Measurements from ENCODE around the gene IER5L.
A peak's percentile ranks its signal among the peaks of the same experiment; 100 is the strongest.
"Not testable (repeated sequence)": the region's sequence is repeated elsewhere in the genome, so short reads cannot be mapped to it uniquely, and the experiment has no call there.

Gene IER5L

GRCh38 chr9:129178568-129179382, 714 bp upstream of the IER5L start:
- DNase-seq: peak; percentile 93

DNA sequence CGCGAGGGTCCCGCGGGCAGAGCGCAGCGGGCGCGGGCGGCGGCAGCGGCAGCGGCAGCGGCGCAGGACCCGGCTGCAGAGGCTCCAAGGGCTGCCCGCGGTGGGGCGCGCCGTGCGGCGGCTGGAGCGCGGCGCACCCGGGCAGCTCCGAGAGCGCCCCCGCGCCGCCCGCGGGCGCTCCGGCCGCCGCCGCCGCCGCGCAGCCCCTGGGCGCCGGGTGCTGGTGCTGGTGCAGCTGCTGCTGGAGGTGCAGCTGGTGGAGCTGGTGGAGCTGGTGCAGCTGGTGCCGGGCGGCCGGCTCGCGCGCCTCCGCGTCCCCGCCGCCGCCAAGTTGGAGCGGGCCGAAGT, 644 bp downstream of the IER5L start:
- no peak for DNase-seq

- no peak for DNase-seq
These were observed 1.2 kb downstream of the IER5L start for GRCh38 chr9:129176701-129177442.

DNA sequence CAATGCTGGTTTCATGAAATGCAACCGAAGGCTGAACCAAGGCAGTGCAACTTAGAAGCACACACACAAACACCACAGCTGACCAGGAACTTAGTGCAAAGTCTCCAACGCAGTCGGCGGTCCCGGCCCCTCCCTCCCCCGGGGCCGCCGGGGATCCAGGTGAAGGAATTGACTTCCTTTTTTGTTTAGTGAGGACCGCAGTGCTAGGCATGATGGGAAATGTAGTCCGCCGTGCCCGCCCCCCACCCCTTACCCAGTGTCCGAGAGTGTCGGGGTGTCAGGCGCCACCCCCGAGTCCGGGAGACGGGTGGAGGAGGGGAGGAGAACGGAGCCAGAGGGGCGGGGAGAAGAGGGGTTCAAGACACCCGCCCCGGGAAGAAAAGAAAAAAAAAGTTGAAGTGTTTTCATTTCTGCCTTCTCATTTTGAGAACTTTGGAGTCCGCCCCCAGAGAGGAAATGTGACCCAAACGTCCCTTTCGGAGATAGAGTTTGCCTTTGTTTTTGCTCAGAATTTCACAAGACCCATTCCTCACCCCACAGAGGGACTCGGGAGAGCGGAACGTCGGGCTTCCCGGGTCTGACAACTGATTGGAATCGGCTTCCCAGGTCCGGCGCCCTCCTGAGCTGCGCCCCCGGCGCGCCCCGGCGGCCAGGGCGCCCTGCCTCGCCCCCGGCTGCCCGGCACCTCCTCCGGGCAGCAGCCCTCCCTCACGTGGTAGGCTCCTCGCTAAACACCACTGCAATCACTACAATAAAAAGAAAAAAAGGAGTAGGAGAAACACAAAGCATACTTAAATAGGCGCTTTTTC, 2.0 kb downstream of the IER5L start:
- peak; percentile 82 for DNase-seq

DNA sequence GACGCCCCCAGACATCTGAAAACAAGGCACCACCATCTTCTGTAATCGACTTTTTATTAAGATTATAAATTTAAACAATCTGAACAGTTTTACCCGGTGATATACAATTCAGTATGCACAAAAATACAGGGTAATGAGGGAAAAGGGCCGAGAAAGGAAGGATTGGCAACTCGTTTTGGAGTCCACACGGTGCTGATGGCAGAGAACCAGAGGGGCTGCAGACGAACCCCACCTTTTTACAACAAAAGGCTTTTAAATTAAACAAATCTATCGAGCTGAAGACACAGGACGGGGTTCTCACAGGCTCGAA, 2.6 kb downstream of the IER5L start:
- DNase-seq: peak; percentile 41

DNA sequence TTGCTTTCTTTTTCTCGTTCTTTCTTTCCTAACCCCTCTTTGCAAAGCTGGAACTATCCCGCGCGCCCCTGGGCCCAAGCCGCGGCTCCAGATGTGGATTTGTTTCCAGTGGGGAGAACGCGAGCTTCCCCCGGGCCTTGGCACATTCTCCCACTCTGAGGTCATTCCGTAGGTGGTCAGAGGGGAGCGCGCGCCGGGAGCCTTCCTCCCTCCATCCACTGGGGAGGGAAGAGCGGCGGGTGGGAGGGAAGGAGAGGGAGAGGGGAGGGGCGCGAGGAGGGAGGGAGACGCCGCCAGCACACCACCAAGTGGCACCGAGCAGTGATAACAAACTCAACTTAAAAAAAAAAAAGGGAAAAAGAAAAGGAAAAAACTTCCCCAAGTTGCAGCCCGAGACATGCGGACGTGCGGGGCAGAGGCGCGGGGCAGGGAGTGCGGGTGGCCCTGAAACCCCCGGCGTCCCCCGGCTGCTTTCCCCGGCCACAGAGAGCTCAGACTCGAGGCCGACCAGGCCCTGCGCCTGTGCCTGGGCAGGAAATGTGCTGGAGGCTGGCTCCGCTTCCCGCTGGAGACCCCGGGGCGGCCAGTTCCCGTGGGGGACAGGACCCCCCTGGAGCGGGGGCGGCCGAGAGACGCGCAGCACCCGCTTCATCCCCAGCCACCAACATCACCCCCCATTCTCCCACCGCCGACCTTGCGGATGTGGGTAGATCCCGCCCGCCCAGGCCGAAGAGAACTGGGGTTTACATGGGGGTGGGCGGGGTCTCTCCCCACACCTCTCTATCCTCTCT, 3.1 kb downstream of the IER5L start:
- DNase-seq: peak; percentile 54

GRCh38 chr9:129174102-129174723, 3.8 kb downstream of the IER5L start:
- DNase-seq: peak; percentile 80

GRCh38 chr9:129173296-129174101, 4.6 kb downstream of the IER5L start:
- no peak for DNase-seq

DNA sequence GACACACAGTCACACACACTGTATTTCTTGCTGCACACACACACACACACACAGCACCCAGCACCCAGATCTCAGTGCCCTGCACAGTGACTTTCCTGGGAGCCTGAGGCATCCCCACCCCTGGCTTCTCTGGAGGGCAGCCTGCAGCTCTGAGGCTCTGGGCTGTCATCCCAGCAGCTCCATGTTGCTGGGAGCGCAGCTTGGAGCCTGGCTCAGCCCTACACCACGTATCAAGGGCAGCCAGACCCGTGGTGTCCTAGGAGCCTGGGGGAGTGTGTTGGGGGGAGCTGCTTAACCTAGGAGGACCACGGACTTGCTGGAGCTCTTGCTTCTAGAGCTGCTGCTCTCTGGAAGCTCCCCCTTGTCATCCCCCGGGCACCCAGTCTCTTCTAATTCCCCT, 5.2 kb downstream of the IER5L start:
- no peak for DNase-seq

DNA sequence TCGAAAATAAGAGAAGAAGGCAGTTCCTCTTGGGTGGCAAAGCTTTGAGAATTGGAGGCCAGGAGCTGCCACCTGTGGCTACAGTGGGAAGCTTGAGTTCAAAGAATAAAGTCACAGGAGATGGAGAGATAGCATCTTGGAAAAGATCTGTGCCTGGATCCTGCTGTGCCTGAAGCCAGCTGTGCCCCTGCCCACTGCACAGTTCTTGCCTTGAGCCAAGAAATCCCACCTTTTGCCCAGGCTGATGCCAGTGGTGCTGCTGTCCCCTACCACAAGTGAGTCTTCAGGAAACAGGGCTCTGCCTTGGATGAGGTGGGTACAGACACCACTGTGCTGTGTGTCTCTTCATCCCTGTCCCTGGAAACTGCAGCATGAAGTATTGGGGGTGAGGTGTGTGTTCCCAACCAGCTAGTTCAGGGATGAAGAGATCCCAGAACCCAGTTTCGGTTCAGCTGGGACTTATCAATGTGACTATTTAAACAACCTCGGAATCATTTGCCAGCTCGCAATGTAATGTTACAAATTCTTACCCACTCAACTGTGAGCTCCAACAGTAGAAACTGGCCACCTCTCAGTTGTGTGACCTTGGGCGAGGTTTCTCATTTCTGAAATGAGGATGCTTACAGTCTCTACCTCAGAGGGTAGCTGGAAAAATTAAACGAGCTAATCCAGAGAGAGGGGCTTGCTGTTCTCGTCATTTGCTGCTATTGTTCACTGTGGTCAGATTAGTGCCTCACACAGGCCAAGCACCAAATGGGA, 5.9 kb downstream of the IER5L start:
- DNase-seq: no peak

- DNase-seq: no peak
These were observed 7.8 kb downstream of the IER5L start for GRCh38 chr9:129170229-129170628.

- peak; percentile 36 for DNase-seq
These were observed 11.2 kb downstream of the IER5L start for GRCh38 chr9:129166623-129167557.

DNA sequence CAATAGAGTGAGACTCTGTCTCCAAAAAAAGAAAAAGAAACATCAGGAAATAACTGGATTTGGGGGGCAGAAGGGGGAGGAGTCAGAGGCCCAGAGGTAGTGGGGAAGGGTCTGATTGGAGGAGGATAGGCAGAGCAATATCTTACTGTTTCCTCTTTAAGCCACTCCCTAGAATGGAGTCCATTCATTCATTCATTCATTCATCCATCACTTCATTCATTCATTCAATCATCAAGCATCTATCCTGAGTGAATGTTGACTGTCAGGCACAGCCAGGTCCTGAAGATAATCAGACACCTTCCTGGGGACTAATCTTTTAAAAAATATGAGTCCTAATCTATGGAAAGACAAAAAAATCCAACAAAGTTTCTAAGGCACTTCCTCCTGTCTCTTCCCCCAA, 12.9 kb downstream of the IER5L start:
- DNase-seq: no peak

GRCh38 chr9:129164246-129164930, 13.7 kb downstream of the IER5L start:
- DNase-seq: no peak

- DNase-seq: no peak
These were observed 14.3 kb downstream of the IER5L start for GRCh38 chr9:129163753-129164152.

DNA sequence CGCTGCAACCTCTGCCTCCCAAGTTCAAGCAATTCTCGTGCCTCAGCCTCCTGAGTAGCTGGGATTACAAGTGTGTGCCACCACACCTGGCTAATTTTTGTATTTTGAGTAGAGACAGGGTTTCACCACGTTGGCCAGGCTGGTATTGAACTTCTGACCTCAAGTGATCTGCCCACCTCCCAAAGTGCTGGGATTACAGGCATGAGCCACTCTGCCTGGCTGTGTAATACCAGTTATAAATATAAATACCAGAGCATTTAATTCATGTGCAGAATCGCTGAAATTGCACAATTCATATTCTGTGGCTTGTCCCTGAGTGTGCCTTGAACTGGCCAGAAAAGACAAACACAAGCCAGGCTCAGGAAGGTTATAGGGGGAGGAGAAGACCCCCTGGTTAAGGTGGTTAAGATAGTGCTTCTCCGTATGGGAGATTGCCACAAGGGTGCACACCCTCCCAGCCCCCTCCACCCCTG, 14.8 kb downstream of the IER5L start:
- DNase-seq: not testable (repeated sequence)

DNA sequence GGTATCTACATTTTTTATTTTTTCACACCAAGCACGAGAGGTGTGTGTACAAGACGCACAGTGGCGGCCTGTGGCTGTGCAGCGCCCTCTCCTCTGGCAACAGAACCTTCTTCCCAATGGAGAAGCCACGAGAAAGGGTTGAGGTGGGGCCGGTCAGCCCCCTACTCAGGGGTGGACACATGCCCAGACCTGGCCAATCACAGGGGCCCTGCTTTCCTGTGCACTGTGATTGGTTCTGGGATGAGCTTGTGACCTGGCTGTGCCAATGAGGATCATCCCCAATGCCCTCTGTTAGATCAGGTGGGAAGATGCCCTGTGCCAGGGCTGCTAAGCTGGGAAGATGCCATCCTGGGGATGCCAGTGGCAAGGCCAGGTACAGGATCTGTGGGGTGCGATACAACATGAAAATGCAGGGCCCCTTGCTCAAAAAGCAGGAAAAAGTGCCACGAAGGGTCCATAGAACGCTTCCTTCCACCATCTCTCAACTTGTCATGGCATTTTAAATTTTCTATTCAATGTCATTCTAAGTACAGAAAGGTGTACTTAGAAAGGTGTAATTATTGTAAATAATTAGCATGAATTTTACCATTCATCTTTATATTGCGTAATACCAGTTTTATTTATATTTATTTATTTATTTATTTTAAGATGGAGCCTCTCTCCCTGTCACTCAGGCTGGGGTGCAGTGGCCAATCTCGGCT, 15.4 kb downstream of the IER5L start:
- DNase-seq: no peak

DNA sequence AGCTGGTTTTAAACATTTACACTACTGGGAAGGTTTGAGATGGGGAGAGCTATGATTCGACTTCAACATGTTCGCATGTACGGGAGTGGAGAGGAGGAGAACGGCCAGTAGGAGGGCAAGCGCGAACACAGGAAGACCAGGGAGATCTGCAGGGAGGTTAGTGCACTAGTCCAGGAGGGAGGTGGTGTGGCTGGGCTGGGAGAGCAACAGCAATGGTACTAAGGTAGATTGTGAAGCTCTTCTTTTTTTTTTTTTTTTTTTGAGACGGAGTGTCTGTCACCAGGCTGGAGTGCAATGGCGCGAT, 16.6 kb downstream of the IER5L start:
- no peak for DNase-seq
